Activated CD8-positive, alpha-beta memory T cell treated with anti-CD3 and anti-CD28 coated beads for 36 hours (primary cell): Measurements from ENCODE around the gene ZNF787. TPM values are rescaled to one million over a fixed set of nuclear protein-coding genes. Genes with fewer than 3 reads are reported as not detected.

Experiments
- CTCF ChIA-PET: fragments of 350-600 bp; sonication (Branson Sonifier 250); formaldehyde crosslinking; loops from one replicate; lab custom pipeline; 2021; ENCODE audit warnings: antibody characterized with exemption; lab: Charles Lee
- POLR2A ChIA-PET: fragments of 350-600 bp; sonication (Branson Sonifier 250); formaldehyde crosslinking; loops from one replicate; lab custom pipeline; 2021; ENCODE audit warnings: antibody characterized with exemption; lab: Charles Lee
- total RNA-seq, 2 experiments: library from RNA; stranded (reverse); gene quantifications; one replicate each; pipeline ENCODE4 v1.2.3, GENCODE V29; 2021

The ZNF787 gene
- total RNA-seq, 2 experiments from 2014 or later = 30.9 to 33.4 TPM

GRCh38 chr19:56126983-56127780 lies 6.1 kb upstream of the ZNF787 start:
- ChIA-PET CTCF (interaction anchor here (0.9 kb wide), 1 partner anchor 9 kb away, joined by 3 read pairs; no protein-coding TSS in a partner anchor), POLR2A (no interaction called here)

- ChIA-PET POLR2A (no interaction called here), CTCF (no interaction called here)
Measured at GRCh38 chr19:56125806-56126590, 4.9 kb upstream of the ZNF787 start.

- CTCF ChIA-PET = no interaction called here
- POLR2A ChIA-PET = interaction anchor here (0.6 kb wide), 1 partner anchor 14 kb away, joined by 3 read pairs; no protein-coding TSS in a partner anchor
Measured at GRCh38 chr19:56124578-56124977, 3.5 kb upstream of the ZNF787 start.

- ChIA-PET POLR2A (no interaction called here), CTCF (no interaction called here)
Measured at GRCh38 chr19:56123266-56123891, 2.3 kb upstream of the ZNF787 start.

GRCh38 chr19:56120371-56121179 lies 520 bp downstream of the ZNF787 start:
- ChIA-PET CTCF (interaction anchor here (1.1 to 1.5 kb wide), 2 partner anchors 10 to 18 kb away, joined by 3 read pairs; no protein-coding TSS in a partner anchor), POLR2A (interaction anchor here (1.0 to 2.2 kb wide), 3 partner anchors 16 to 194 kb away, joined by 3 to 11 read pairs (median 4); partner anchors contain the start of genes ZNF444 and ZSCAN5A)

- CTCF ChIA-PET = interaction anchor here (1.5 kb wide), 1 partner anchor 9 kb away, joined by 3 read pairs; no protein-coding TSS in a partner anchor
- POLR2A ChIA-PET = no interaction called here
Measured at GRCh38 chr19:56120002-56120370, 1.1 kb downstream of the ZNF787 start.

GRCh38 chr19:56119582-56119978 lies 1.5 kb downstream of the ZNF787 start:
- POLR2A ChIA-PET = no interaction called here
- CTCF ChIA-PET = interaction anchor here (1.5 kb wide), 1 partner anchor 9 kb away, joined by 3 read pairs; no protein-coding TSS in a partner anchor

- ChIA-PET CTCF (interaction anchor here (0.5 to 1.5 kb wide), 2 partner anchors 8 to 1637 kb away, joined by 3 read pairs; no protein-coding TSS in a partner anchor), POLR2A (no interaction called here)
Measured at GRCh38 chr19:56118666-56119581, 2.2 kb downstream of the ZNF787 start.

GRCh38 chr19:56117889-56118288 lies 3.2 kb downstream of the ZNF787 start:
- POLR2A ChIA-PET = no interaction called here
- CTCF ChIA-PET = no interaction called here

GRCh38 chr19:56117376-56117884 lies 3.7 kb downstream of the ZNF787 start:
- POLR2A ChIA-PET = no interaction called here
- CTCF ChIA-PET = no interaction called here

- CTCF ChIA-PET = no interaction called here
Measured at GRCh38 chr19:56116606-56117005, 4.5 kb downstream of the ZNF787 start.

GRCh38 chr19:56115490-56115889 lies 5.6 kb downstream of the ZNF787 start:
- POLR2A ChIA-PET = no interaction called here
- CTCF ChIA-PET = no interaction called here

More at GRCh38 chr19:56116606-56117005, 4.5 kb downstream of the ZNF787 start:
- POLR2A ChIA-PET = no interaction called here

- ChIA-PET POLR2A (no interaction called here), CTCF (interaction anchor here (1.0 kb wide), 1 partner anchor 31 kb away, joined by 3 read pairs; no protein-coding TSS in a partner anchor)
Measured at GRCh38 chr19:56114778-56115110, 6.4 kb downstream of the ZNF787 start.

- ChIA-PET POLR2A (no interaction called here), CTCF (interaction anchor here (1.0 kb wide), 1 partner anchor 32 kb away, joined by 3 read pairs; no protein-coding TSS in a partner anchor)
Measured at GRCh38 chr19:56114051-56114777, 6.9 kb downstream of the ZNF787 start.

GRCh38 chr19:56113074-56113632 lies 7.9 kb downstream of the ZNF787 start:
- CTCF ChIA-PET = interaction anchor here (0.6 kb wide), 1 partner anchor 39 kb away, joined by 3 read pairs; no protein-coding TSS in a partner anchor
- POLR2A ChIA-PET = no interaction called here

- ChIA-PET CTCF (interaction anchor here (0.9 kb wide), 1 partner anchor 26 kb away, joined by 3 read pairs; no protein-coding TSS in a partner anchor), POLR2A (no interaction called here)
Measured at GRCh38 chr19:56112313-56112709, 8.8 kb downstream of the ZNF787 start.
